ENCODE measurements around the gene SIRT4.
A peak's percentile ranks its signal among the peaks of the same experiment; 100 is the strongest.
"Not testable (repeated sequence)": the region's sequence is repeated elsewhere in the genome, so short reads cannot be mapped to it uniquely, and the experiment has no call there.

SIRT4 gene
- 1.4 to 1.8 reads per million in 2 experiments for total RNA-seq

- peak; percentile 86 for DNase-seq (ENCODE audit: low read depth)
Measured at GRCh38 chr12:120301962-120302815, at the start of gene SIRT4. SIRT4 (plus strand) TSS chr12:120302321; CDS start chr12:120303562, 1,241 bp downstream.

- DNase-seq (ENCODE audit: low read depth), result not testable (repeated sequence)
Measured at GRCh38 chr12:120253313-120253712, 48.8 kb upstream of the SIRT4 start.

GRCh38 chr12:120254809-120255208, 47.3 kb upstream of the SIRT4 start:
- no peak for DNase-seq (ENCODE audit: low read depth)

GRCh38 chr12:120257041-120257821, 44.9 kb upstream of the SIRT4 start:
- DNase-seq (ENCODE audit: low read depth), result no peak

- no peak for DNase-seq (ENCODE audit: low read depth)
Measured at GRCh38 chr12:120258323-120258896, 43.7 kb upstream of the SIRT4 start.

- DNase-seq (ENCODE audit: low read depth), result no peak
Measured at GRCh38 chr12:120259418-120260202, 42.5 kb upstream of the SIRT4 start.

GRCh38 chr12:120260607-120261006, 41.5 kb upstream of the SIRT4 start:
- DNase-seq (ENCODE audit: low read depth), result no peak

GRCh38 chr12:120261951-120262851, 39.9 kb upstream of the SIRT4 start:
- no peak for DNase-seq (ENCODE audit: low read depth)

- DNase-seq (ENCODE audit: low read depth), result no peak
Measured at GRCh38 chr12:120262852-120263747, 39.0 kb upstream of the SIRT4 start.

- no peak for DNase-seq (ENCODE audit: low read depth)
Measured at GRCh38 chr12:120263748-120264085, 38.4 kb upstream of the SIRT4 start.

GRCh38 chr12:120264086-120264903, 37.8 kb upstream of the SIRT4 start:
- no peak for DNase-seq (ENCODE audit: low read depth)

- no peak for DNase-seq (ENCODE audit: low read depth)
Measured at GRCh38 chr12:120264904-120265472, 37.1 kb upstream of the SIRT4 start.

- DNase-seq (ENCODE audit: low read depth), result peak; percentile 90
Measured at GRCh38 chr12:120265473-120266179, 36.5 kb upstream of the SIRT4 start, which contains the start of gene PXN. PXN (minus strand) TSS chr12:120265730; CDS start chr12:120265629, 101 bp downstream.

- DNase-seq (ENCODE audit: low read depth), result no peak
Measured at GRCh38 chr12:120266180-120266870, 35.8 kb upstream of the SIRT4 start.

- no peak for DNase-seq (ENCODE audit: low read depth)
Measured at GRCh38 chr12:120267736-120268135, 34.4 kb upstream of the SIRT4 start.

- no peak for DNase-seq (ENCODE audit: low read depth)
Measured at GRCh38 chr12:120276734-120277133, 25.4 kb upstream of the SIRT4 start.
